Stomach (tissue), 4 donors: ENCODE data around the gene HNRNPR.

Experiments
- EP300 ChIP-seq: sonication (generic); formaldehyde crosslinking; IDR thresholded peaks from one replicate; pipeline ENCODE4 v1.6.1; 2017; ENCODE audit warnings: antibody characterized with exemption
- POLR2AphosphoS5 ChIP-seq, 3 donors: sonication (generic); formaldehyde crosslinking; IDR thresholded peaks; one replicate each; pipeline ENCODE4 v1.6.1; 2016; ENCODE audit warnings: antibody characterized with exemption in 3 of 3
- TF ChIP-seq, protein P1 (sequence below), 7 experiments: fragments of 450-650 bp in 4 of 7; fragments of 200-600 bp in 3 of 7; sonication (generic) in 3 of 7; IDR thresholded peaks; one replicate each; pipeline ENCODE4 v1.5.1; 2016 to 2019; ENCODE audit warnings: antibody characterized with exemption in 7 of 7, control low read depth in 2 of 7, mild to moderate bottlenecking in 1 of 7

GRCh38 chr1:23367451-23367790, 23.3 kb upstream of the HNRNPR start:
- TF ChIP-seq, protein P1, sequence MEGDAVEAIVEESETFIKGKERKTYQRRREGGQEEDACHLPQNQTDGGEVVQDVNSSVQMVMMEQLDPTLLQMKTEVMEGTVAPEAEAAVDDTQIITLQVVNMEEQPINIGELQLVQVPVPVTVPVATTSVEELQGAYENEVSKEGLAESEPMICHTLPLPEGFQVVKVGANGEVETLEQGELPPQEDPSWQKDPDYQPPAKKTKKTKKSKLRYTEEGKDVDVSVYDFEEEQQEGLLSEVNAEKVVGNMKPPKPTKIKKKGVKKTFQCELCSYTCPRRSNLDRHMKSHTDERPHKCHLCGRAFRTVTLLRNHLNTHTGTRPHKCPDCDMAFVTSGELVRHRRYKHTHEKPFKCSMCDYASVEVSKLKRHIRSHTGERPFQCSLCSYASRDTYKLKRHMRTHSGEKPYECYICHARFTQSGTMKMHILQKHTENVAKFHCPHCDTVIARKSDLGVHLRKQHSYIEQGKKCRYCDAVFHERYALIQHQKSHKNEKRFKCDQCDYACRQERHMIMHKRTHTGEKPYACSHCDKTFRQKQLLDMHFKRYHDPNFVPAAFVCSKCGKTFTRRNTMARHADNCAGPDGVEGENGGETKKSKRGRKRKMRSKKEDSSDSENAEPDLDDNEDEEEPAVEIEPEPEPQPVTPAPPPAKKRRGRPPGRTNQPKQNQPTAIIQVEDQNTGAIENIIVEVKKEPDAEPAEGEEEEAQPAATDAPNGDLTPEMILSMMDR (IDR thresholded peaks at IDR 0.05), result no peak
- no peak for TF ChIP-seq EP300
- no peak for TF ChIP-seq POLR2AphosphoS5 (IDR thresholded peaks at IDR 0.05)
